SK-N-SH (cell line): ENCODE data around the gene ALB. TPM values are rescaled to one million over a fixed set of nuclear protein-coding genes. Genes with fewer than 3 reads are reported as not detected.

ENCODE experiments used
- CTCF ChIA-PET: fragments of 300-600, 350-600 bp; formaldehyde crosslinking; extraction: SDS; loops from one replicate; lab custom pipeline; 2021; lab: Yijun Ruan, JAX
- POLR2A ChIA-PET: fragments of 350-600 bp; sonication (Branson Sonifier 250); formaldehyde crosslinking; extraction: SDS; loops from one replicate; lab custom pipeline; 2020; ENCODE audit warnings: antibody characterized with exemption, inconsistent platforms; lab: Yijun Ruan, JAX
- DNase-seq: peaks from one replicate; pipeline ENCODE4 v3.0.0; 2012
- H2AFZ ChIP-seq: fragments of 200-600 bp; sonication (generic); 2 replicates; pipeline ENCODE4 v1.8.1; 2016; ENCODE audit warnings: antibody characterized with exemption, mild to moderate bottlenecking, low read depth
- H3F3A ChIP-seq: fragments of 200-600 bp; sonication (generic); replicated peaks from 2 replicates; pipeline ENCODE3; 2016; ENCODE audit warnings: antibody characterized with exemption, mild to moderate bottlenecking; ENCODE audit not compliant: insufficient read depth
- H3K27ac ChIP-seq, 2 experiments: fragments of 200-500 bp in 1 of 2; fragments of 200-600 bp in 1 of 2; sonication (Bioruptor generic) in 1 of 2; sonication (generic), shearing (Covaris generic) in 1 of 2; 2 replicates each; pipeline versions ENCODE4 v1.5.1 to v1.6.1; 2014 to 2016; ENCODE audit warnings: low read depth in 2 of 2, inconsistent platforms in 1 of 2, low read length in 1 of 2, mild to moderate bottlenecking in 1 of 2, mixed read lengths in 1 of 2
- H3K27me3 ChIP-seq: fragments of 200-600 bp; sonication (generic), shearing (Covaris generic); 2 replicates; pipeline ENCODE4 v1.6.1; 2016; ENCODE audit warnings: mixed run types; ENCODE audit not compliant: insufficient read depth
- H3K36me3 ChIP-seq, 2 experiments: fragments of 200-500 bp in 1 of 2; fragments of 200-600 bp in 1 of 2; sonication (Bioruptor generic) in 1 of 2; sonication (generic) in 1 of 2; replicated peaks in 1 of 2; 2 replicates each; pipeline versions ENCODE3 to v1.5.1; 2014 to 2016; ENCODE audit warnings: low read length in 1 of 2, mild to moderate bottlenecking in 1 of 2; ENCODE audit not compliant: insufficient read depth in 2 of 2, control insufficient read depth in 1 of 2
- H3K4me1 ChIP-seq, 2 experiments: fragments of 200-500 bp in 1 of 2; fragments of 200-600 bp in 1 of 2; sonication (Bioruptor generic) in 1 of 2; sonication (generic), shearing (Covaris generic) in 1 of 2; 2 replicates each; pipeline versions ENCODE4 v1.5.1 to v1.6.1; 2014 to 2016; ENCODE audit warnings: low read depth in 1 of 2, low read length in 1 of 2, mixed run types in 1 of 2; ENCODE audit not compliant: insufficient read depth in 2 of 2, control insufficient read depth in 1 of 2
- H3K4me2 ChIP-seq: fragments of 200-600 bp; sonication (generic), shearing (Covaris generic); 2 replicates; pipeline ENCODE4 v1.6.1; 2017; ENCODE audit warnings: mixed run types
- H3K4me3 ChIP-seq, 2 experiments: fragments of 200-500 bp in 1 of 2; fragments of 200-600 bp in 1 of 2; sonication (Bioruptor generic) in 1 of 2; sonication (generic), shearing (Covaris generic) in 1 of 2; 2 replicates each; pipeline versions ENCODE4 v1.5.1 to v1.8.1; 2014 to 2016; ENCODE audit warnings: low read depth in 2 of 2, inconsistent platforms in 1 of 2, low read length in 1 of 2, mild to moderate bottlenecking in 1 of 2, mixed read lengths in 1 of 2, moderate library complexity in 1 of 2
- H3K79me2 ChIP-seq: fragments of 200-600 bp; sonication (generic); 2 replicates; pipeline ENCODE4 v1.8.1; 2017; ENCODE audit warnings: mild to moderate bottlenecking; ENCODE audit not compliant: insufficient read depth
- H3K9ac ChIP-seq: fragments of 200-600 bp; sonication (generic); 2 replicates; pipeline ENCODE4 v1.6.1; 2017; ENCODE audit warnings: mixed run types
- H3K9me2 ChIP-seq: fragments of 200-600 bp; sonication (generic); 2 replicates; pipeline ENCODE4 v1.6.1; 2017; ENCODE audit warnings: mixed run types
- H3K9me3 ChIP-seq: fragments of 200-600 bp; sonication (generic); 2 replicates; pipeline ENCODE4 v1.6.1; 2017; ENCODE audit warnings: mixed run types, mild to moderate bottlenecking, moderate library complexity
- H4K20me1 ChIP-seq: fragments of 200-600 bp; sonication (generic); 2 replicates; pipeline ENCODE4 v1.6.1; 2017; ENCODE audit warnings: mild to moderate bottlenecking, mixed run types; ENCODE audit not compliant: insufficient read depth
- CTCF ChIP-seq: fragments of 200-600 bp; sonication (generic); IDR thresholded peaks from 2 replicates; pipeline ENCODE4 v1.6.1; 2017; ENCODE audit warnings: antibody characterized with exemption, mild to moderate bottlenecking, moderate library complexity
- EP300 ChIP-seq, 2 experiments: IDR thresholded peaks; 2 replicates each; pipeline versions ENCODE4 v1.4.0 to v1.6.1; 2012; ENCODE audit warnings: borderline replicate concordance in 1 of 2, low read depth in 1 of 2, low read length in 1 of 2
- EZH2phosphoT487 ChIP-seq: fragments of 200-600 bp; sonication (generic); IDR thresholded peaks from 2 replicates; pipeline ENCODE4 v1.6.1; 2017; ENCODE audit warnings: low read depth, mixed run types, mild to moderate bottlenecking, antibody characterized with exemption, moderate library complexity, borderline replicate concordance
- FOSL2 ChIP-seq: IDR thresholded peaks from 2 replicates; pipeline ENCODE4 v1.4.0; 2012; ENCODE audit warnings: low read depth, mild to moderate bottlenecking, moderate library complexity, borderline replicate concordance
- FOXM1 ChIP-seq: IDR thresholded peaks from 2 replicates; pipeline ENCODE4 v1.4.0; 2012; ENCODE audit warnings: low read depth, mild to moderate bottlenecking
- GATA2 ChIP-seq: sonication (generic); formaldehyde crosslinking; IDR thresholded peaks from 2 replicates; pipeline ENCODE4 v1.5.0; 2020; ENCODE audit warnings: mild to moderate bottlenecking, missing genetic modification reagents
- IRF3 ChIP-seq: fragments of 150-350 bp; IDR thresholded peaks from 2 replicates; pipeline ENCODE4 v1.6.1; 2016; ENCODE audit warnings: mild to moderate bottlenecking, low read depth, low read length
- JUND ChIP-seq: IDR thresholded peaks from 2 replicates; pipeline ENCODE4 v1.4.0; 2012
- NRF1 ChIP-seq: IDR thresholded peaks from 2 replicates; pipeline ENCODE4 v1.6.1; 2012; ENCODE audit warnings: low read depth, mild to moderate bottlenecking, low read length
- POLR2AphosphoS5 ChIP-seq: IDR thresholded peaks from 2 replicates; pipeline ENCODE4 v1.6.1; 2012; ENCODE audit warnings: low read depth, low read length
- RAD21 ChIP-seq: IDR thresholded peaks from 2 replicates; pipeline ENCODE4 v1.6.1; 2012; ENCODE audit warnings: mild to moderate bottlenecking, low read length
- REST ChIP-seq: IDR thresholded peaks from 2 replicates; pipeline ENCODE4 v1.6.1; 2012; ENCODE audit warnings: mild to moderate bottlenecking, low read depth, low read length, moderate library complexity
- TAF1 ChIP-seq: IDR thresholded peaks from 2 replicates; pipeline ENCODE4 v1.6.1; 2012; ENCODE audit warnings: low read depth, mild to moderate bottlenecking, low read length, moderate library complexity, borderline replicate concordance
- TCF12 ChIP-seq: IDR thresholded peaks from 2 replicates; pipeline ENCODE4 v1.4.0; 2012
- TEAD4 ChIP-seq: IDR thresholded peaks from 2 replicates; pipeline ENCODE4 v1.4.0; 2012; ENCODE audit warnings: mild to moderate bottlenecking, borderline replicate concordance; ENCODE audit not compliant: insufficient read depth
- USF1 ChIP-seq: IDR thresholded peaks from 2 replicates; pipeline ENCODE4 v1.4.0; 2012; ENCODE audit warnings: low read depth, borderline replicate concordance
- YY1 ChIP-seq: IDR thresholded peaks from 2 replicates; pipeline ENCODE4 v1.4.0; 2012; ENCODE audit warnings: low read depth, mild to moderate bottlenecking
- ZBTB33 ChIP-seq: IDR thresholded peaks from 2 replicates; pipeline ENCODE4 v1.4.0; 2012; ENCODE audit warnings: low read depth, borderline replicate concordance
- WGBS: methylation state at CpG from one replicate; pipeline ENCODE4 v1.1.6; 2017; ENCODE audit warnings: low lambda C conversion rate; 5-methylcytosine and 5-hydroxymethylcytosine counted together
- polyA plus RNA-seq, 3 experiments: library from polyadenylated mRNA; depleted of rRNA; stranded (reverse); fragments of >200 nt; gene quantifications; 2 replicates each; pipeline ENCODE4 v1.2.3, GENCODE V29; 2012

The ALB gene
- polyA plus RNA-seq, 1 of the 3 experiments (the other 2 are of a cell fraction): not detected

GRCh38 chr4:73378887-73379286, 25.2 kb upstream of the ALB start:
- no peak for DNase-seq
- no peak overlapping the region for H2AFZ ChIP-seq
- H3K9ac ChIP-seq: no peak overlapping the region
- H3K27ac ChIP-seq: no peak overlapping the region
- no peaks in the 10 kb centered on the region for H3F3A ChIP-seq
- no peaks in the 10 kb centered on the region for H4K20me1 ChIP-seq
- H3K9me2 ChIP-seq: no peaks in the 10 kb centered on the region
- ChIA-PET CTCF (no interaction called here), POLR2A (no interaction called here)
- TF ChIP-seq TEAD4 (no peak), IRF3 (no peak), EZH2phosphoT487 (no peak), RAD21 (no peak), FOSL2 (no peak), REST (no peak), POLR2AphosphoS5 (no peak), JUND (no peak), TCF12 (no peak), YY1 (no peak), FOXM1 (no peak), CTCF (no peak), NRF1 (no peak), TAF1 (no peak), EP300 (IDR thresholded peaks at IDR 0.05; ENCODE audit: borderline replicate concordance in 1 of 2, low read depth in 1 of 2, low read length in 1 of 2) (no peak), USF1 (no peak), ZBTB33 (no peak), GATA2 (CRISPR knock-in tag) (no peak)
- no peak overlapping the region for H3K4me3 ChIP-seq
- WGBS: 6% methylated on average over 5 of the region's 5 CpGs
- H3K27me3 ChIP-seq: no peaks in the 10 kb centered on the region; the same call in 1 of the 2 replicates
- H3K79me2 ChIP-seq: no peaks in the 10 kb centered on the region
- no peaks in the 10 kb centered on the region for H3K4me1 ChIP-seq
- no peak overlapping the region for H3K4me2 ChIP-seq
- no peaks in the 10 kb centered on the region for H3K9me3 ChIP-seq
- no peaks in the 10 kb centered on the region for H3K36me3 ChIP-seq
